Fibroblast of the aortic adventitia (primary cell): ENCODE data around the gene MAPK10. TPM values are rescaled to one million over a fixed set of nuclear protein-coding genes. Genes with fewer than 3 reads are reported as not detected.

ENCODE experiments used
- DNase-seq: peaks from one replicate; pipeline ENCODE4 v3.0.0-alpha.2; 2010; ENCODE audit warnings: low read depth
- H3K4me3 ChIP-seq: 2 replicates; pipeline ENCODE4 v1.5.1; 2011; ENCODE audit warnings: low read depth, mild to moderate bottlenecking, control low read depth, low read length, moderate library complexity
- total RNA-seq: library from RNA; depleted of rRNA; stranded (reverse); fragments of >200 nt; gene quantifications from 2 replicates; pipeline ENCODE4 v1.2.3, GENCODE V29; 2012; ENCODE audit warnings: low replicate concordance
- TF ChIP-seq, protein P1 (sequence below): IDR thresholded peaks from 2 replicates; pipeline ENCODE4 v1.5.1; 2011; ENCODE audit warnings: mild to moderate bottlenecking, low read length, control low read depth, inconsistent platforms; ENCODE audit not compliant: insufficient read depth

Gene MAPK10
- total RNA-seq, 1 donor, result 69.6 TPM

- TF ChIP-seq, protein P1, sequence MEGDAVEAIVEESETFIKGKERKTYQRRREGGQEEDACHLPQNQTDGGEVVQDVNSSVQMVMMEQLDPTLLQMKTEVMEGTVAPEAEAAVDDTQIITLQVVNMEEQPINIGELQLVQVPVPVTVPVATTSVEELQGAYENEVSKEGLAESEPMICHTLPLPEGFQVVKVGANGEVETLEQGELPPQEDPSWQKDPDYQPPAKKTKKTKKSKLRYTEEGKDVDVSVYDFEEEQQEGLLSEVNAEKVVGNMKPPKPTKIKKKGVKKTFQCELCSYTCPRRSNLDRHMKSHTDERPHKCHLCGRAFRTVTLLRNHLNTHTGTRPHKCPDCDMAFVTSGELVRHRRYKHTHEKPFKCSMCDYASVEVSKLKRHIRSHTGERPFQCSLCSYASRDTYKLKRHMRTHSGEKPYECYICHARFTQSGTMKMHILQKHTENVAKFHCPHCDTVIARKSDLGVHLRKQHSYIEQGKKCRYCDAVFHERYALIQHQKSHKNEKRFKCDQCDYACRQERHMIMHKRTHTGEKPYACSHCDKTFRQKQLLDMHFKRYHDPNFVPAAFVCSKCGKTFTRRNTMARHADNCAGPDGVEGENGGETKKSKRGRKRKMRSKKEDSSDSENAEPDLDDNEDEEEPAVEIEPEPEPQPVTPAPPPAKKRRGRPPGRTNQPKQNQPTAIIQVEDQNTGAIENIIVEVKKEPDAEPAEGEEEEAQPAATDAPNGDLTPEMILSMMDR, result no peak
- no peak overlapping the region for H3K4me3 ChIP-seq
- DNase-seq, result no peak
These were observed 340.5 kb downstream of the MAPK10 start for GRCh38 chr4:86019362-86019761.

GRCh38 chr4:86015412-86016350, 344.2 kb downstream of the MAPK10 start:
- no peak overlapping the region for H3K4me3 ChIP-seq
- peak; percentile 29 for DNase-seq
- TF ChIP-seq, protein P1, result no peak

DNA sequence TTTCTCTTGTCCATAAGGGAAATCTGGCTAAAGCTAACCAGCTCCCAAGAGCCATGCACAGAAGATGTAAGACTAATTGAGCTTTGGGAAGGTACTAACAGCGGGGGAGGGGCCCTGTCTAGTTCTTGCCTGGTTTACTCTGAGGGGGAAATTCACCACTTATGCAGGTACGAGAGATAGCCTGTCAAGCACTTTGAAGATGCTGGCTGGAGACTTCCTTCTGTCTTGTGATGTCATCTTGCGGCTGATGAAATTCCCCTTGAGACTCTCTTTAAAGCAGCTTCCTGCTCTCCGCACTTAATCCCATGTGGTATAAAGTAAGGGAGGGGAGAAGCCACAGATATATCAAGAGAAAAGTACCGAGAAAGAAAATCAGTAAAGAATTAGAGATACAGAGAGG, 345.3 kb downstream of the MAPK10 start:
- TF ChIP-seq, protein P1, result no peak
- DNase-seq, result no peak
- H3K4me3 ChIP-seq, result no peak overlapping the region

GRCh38 chr4:86013621-86014020, 346.2 kb downstream of the MAPK10 start:
- H3K4me3 ChIP-seq, result no peak overlapping the region
- peak; percentile 82 for DNase-seq
- TF ChIP-seq, protein P1, result no peak

DNA sequence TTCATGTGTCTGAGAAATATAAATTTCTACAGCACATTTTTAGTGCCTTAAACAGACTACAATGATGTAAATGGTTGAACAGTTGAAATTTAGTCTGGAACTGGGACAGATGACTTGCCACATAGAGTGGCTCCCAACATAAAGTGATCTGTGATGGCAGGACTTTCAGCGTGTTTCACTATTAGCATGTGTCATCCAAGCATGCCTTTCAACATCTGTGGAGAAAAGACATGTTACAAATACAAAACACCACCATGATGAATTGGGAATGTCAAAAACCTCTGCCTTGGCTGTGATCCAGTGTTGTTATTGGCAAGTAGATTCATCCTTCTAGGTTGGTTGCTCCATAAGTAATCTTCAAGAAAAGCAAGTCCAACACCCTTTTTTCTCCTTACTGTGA, 348.7 kb downstream of the MAPK10 start:
- no peak overlapping the region for H3K4me3 ChIP-seq
- TF ChIP-seq, protein P1, result no peak
- DNase-seq, result peak; percentile 99

- TF ChIP-seq, protein P1, result no peak
- DNase-seq, result no peak
- no peak overlapping the region for H3K4me3 ChIP-seq
These were observed 352.8 kb downstream of the MAPK10 start for GRCh38 chr4:86007042-86007441.
